Fibroblast of pulmonary artery (primary cell): ENCODE data around the gene PYDC1.
A peak's percentile ranks its signal among the peaks of the same experiment; 100 is the strongest.

Source experiments
- DNase-seq: peaks from one replicate; pipeline ENCODE4 v3.0.0-alpha.2; 2010; ENCODE audit warnings: low read depth
- H3K4me3 ChIP-seq: replicated peaks from 2 replicates; pipeline ENCODE4 v1.5.1; 2011; ENCODE audit warnings: low read depth, mild to moderate bottlenecking, control low read depth, low read length, moderate library complexity
- CTCF ChIP-seq: IDR thresholded peaks from 2 replicates; pipeline ENCODE4 v1.5.1; 2011; ENCODE audit warnings: mild to moderate bottlenecking, control low read depth, low read length, inconsistent platforms; ENCODE audit errors: missing control alignments

Gene PYDC1

GRCh38 chr16:31242206-31242605 lies 25.3 kb upstream of the PYDC1 start:
- no peak for TF ChIP-seq CTCF
- no peak overlapping the region for H3K4me3 ChIP-seq
- peak; percentile 25 for DNase-seq

GRCh38 chr16:31238041-31238440 lies 21.1 kb upstream of the PYDC1 start:
- H3K4me3 ChIP-seq, result no peak overlapping the region
- TF ChIP-seq CTCF, result no peak
- no peak for DNase-seq

GRCh38 chr16:31229501-31229900 lies 12.6 kb upstream of the PYDC1 start:
- no peak overlapping the region for H3K4me3 ChIP-seq
- DNase-seq, result no peak
- no peak for TF ChIP-seq CTCF

GRCh38 chr16:31228206-31228605 lies 11.3 kb upstream of the PYDC1 start:
- no peak for TF ChIP-seq CTCF
- no peak overlapping the region for H3K4me3 ChIP-seq
- DNase-seq, result no peak

GRCh38 chr16:31225193-31225592 lies 8.3 kb upstream of the PYDC1 start:
- no peak for DNase-seq
- H3K4me3 ChIP-seq, result no peak overlapping the region
- no peak for TF ChIP-seq CTCF

GRCh38 chr16:31224092-31224955 lies 7.4 kb upstream of the PYDC1 start:
- no peak overlapping the region for H3K4me3 ChIP-seq
- TF ChIP-seq CTCF, result no peak
- DNase-seq, result no peak

GRCh38 chr16:31223044-31223443 lies 6.1 kb upstream of the PYDC1 start:
- DNase-seq, result no peak
- H3K4me3 ChIP-seq, result no peak overlapping the region
- no peak for TF ChIP-seq CTCF
